ENCODE data around the gene ADRA1B. TPM values are rescaled to one million over a fixed set of nuclear protein-coding genes. Genes with fewer than 3 reads are reported as not detected.
A peak's percentile ranks its signal among the peaks of the same experiment; 100 is the strongest.

ADRA1B gene
- total and polyA plus RNA-seq, 10 of the 15 experiments (the other 5 are each of a cell fraction or from before 2014, with no cell fraction given), result 0.04 TPM; not detected in 9

DNA sequence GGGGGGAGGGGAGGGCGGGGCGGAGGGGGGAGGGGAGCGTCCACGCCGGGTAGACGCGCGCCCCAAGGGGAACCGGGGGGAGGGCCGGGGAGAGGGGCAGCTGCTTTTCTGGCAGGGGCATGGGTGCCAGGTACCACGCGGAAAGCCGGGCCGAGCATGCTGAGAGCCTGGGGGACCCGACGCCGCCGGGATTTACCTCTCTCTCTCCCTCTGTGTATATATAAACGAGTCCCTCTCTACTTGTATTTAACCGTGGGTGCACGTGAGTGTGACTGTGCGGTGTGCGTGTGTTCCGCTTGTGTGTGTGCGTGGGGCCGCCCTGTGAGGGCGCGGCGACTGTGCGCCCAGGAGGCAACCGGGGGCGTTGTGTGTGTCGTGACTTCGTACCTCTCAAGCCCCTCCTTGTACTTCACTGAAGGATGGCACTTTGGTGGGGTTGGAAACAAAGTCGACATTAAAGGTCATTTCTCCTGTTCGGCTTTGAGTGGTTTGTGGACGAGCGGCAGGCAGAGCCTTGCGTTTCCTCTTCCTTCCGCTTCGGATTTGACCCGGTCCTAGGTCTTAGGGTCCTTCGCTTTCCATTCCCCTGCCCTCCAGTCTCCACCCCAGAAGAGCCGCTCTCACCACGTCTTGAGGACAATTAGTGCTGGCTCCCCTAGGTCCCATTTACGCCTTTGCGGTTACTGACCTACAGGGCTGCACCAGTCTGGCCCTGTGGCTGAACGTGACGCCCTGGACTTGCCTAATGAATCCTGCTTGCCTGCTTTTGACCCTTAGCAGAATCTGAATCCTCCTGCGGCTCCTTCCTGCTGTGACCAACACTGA lies 56.5 kb downstream of the ADRA1B start:
- 0 out of 2 replicates have a peak, but pooled peaks have one; percentile 63 for TF ChIP-seq EZH2 (IDR thresholded peaks at IDR 0.05; ENCODE audit: borderline replicate concordance, control insufficient read depth, low read depth, low read length)
- TF ChIP-seq HDAC6 (IDR thresholded peaks at IDR 0.05; ENCODE audit: unreplicated experiment), result no peak
- 60% methylated on average over 36 of the region's 50 CpGs for WGBS (ENCODE audit: insufficient coverage, insufficient replicate concordance, low lambda C conversion rate, missing lambda C conversion rate)
- CTCF ChIA-PET, result no interaction called here
- DNase-seq (ENCODE audit: low read depth, low spot score) (no peak), FAIRE-seq (no peak), ATAC-seq (no peak)
- POLR2A ChIA-PET, result no interaction called here
- Histone ChIP-seq H4K20me1 (ENCODE audit: control insufficient read depth, insufficient read depth) (no peaks in the 10 kb centered on the region; the same call in 1 of the 2 replicates), H3K4me2 (ENCODE audit: control insufficient read depth, insufficient read depth) (no peak overlapping the region), H3K36me3 (ENCODE audit: control insufficient read depth in 2 of 2, insufficient read depth in 2 of 2, low read length in 1 of 2) (no peaks in the 10 kb centered on the region), H3K9ac (ENCODE audit: control insufficient read depth, insufficient read depth, low read length) (no peak overlapping the region), H3K9me3 (replicated peaks; ENCODE audit: control insufficient read depth, insufficient read depth, low read length) (no peaks in the 10 kb centered on the region), H3K27ac (ENCODE audit: control insufficient read depth, insufficient read depth) (no peak overlapping the region), H3K79me2 (ENCODE audit: control insufficient read depth, insufficient read depth, low read length) (no peaks in the 10 kb centered on the region), H3K27me3 (replicated peaks in 1 of 2; ENCODE audit: control insufficient read depth in 2 of 2, insufficient read depth in 2 of 2, low read length in 1 of 2) (peaks cover 10 to 16% of the 10 kb centered on the region in 2 experiments), H3K4me3 (no peak overlapping the region), H3K4me1 (ENCODE audit: control insufficient read depth, insufficient read depth, low read length) (no peaks in the 10 kb centered on the region), H2AFZ (ENCODE audit: control insufficient read depth, low read depth, low read length) (no peak overlapping the region)
- no TSS peak for BruUV-seq (replicated peaks)
- SMC1A ChIA-PET (ENCODE audit: uncharacterized antibody, unreplicated experiment), result interaction anchor here (1.4 kb wide), 1 partner anchor 29 kb away, joined by 3 read pairs; no protein-coding TSS in a partner anchor
- intact Hi-C loops (cut with micrococcal nuclease; ENCODE audit: unreplicated experiment) (no loop called here), in situ Hi-C loops (cut with MboI) (no loop called here)
- RAD21 ChIA-PET (ENCODE audit: unreplicated experiment), result no interaction called here

DNA sequence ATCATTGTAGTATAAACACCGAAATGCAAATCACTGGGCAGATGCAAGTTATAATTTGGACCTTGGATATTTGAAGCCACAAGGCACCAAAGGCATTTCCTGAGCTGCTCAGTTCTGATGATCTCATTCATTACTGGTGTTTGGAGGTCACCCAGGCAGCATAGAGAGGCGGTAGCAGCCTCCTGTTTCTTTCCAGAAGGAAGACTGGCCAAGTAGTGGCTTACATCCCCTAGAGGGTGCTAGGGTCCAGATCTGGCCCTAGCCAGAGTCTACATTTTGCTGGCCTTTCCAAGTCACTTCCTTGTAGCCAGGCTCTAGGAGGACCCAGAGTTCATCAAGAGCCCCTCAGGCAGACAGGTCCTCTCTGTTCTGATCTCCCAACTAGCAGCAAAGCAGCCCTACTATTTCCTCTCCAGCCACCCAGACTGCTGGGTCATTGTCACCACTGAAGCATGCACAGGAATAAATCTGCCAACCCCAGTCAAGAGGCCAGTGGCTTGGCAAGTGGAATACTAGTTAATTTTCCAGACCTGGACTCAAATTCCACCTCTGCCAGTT lies 59.3 kb downstream of the ADRA1B start:
- POLR2A ChIA-PET, result no interaction called here
- no peak overlapping the region for H2AFZ ChIP-seq (ENCODE audit: control insufficient read depth, low read depth, low read length)
- H3K9me3 ChIP-seq (replicated peaks; ENCODE audit: control insufficient read depth, insufficient read depth, low read length), result no peaks in the 10 kb centered on the region
- BruUV-seq (replicated peaks), result no TSS peak
- FAIRE-seq (no peak), ATAC-seq (no peak), DNase-seq (ENCODE audit: low read depth, low spot score) (no peak)
- 42% methylated on average over 2 of the region's 2 CpGs for WGBS (ENCODE audit: insufficient coverage, insufficient replicate concordance, low lambda C conversion rate, missing lambda C conversion rate)
- no peak overlapping the region for H3K9ac ChIP-seq (ENCODE audit: control insufficient read depth, insufficient read depth, low read length)
- no peaks in the 10 kb centered on the region; the same call in 1 of the 2 replicates for H4K20me1 ChIP-seq (ENCODE audit: control insufficient read depth, insufficient read depth)
- no peaks in the 10 kb centered on the region for H3K79me2 ChIP-seq (ENCODE audit: control insufficient read depth, insufficient read depth, low read length)
- intact Hi-C loops (cut with micrococcal nuclease; ENCODE audit: unreplicated experiment), result no loop called here
- no peak overlapping the region for H3K4me3 ChIP-seq
- H3K27ac ChIP-seq (ENCODE audit: control insufficient read depth, insufficient read depth), result no peak overlapping the region
- no peaks in the 10 kb centered on the region for H3K4me1 ChIP-seq (ENCODE audit: control insufficient read depth, insufficient read depth, low read length)
- in situ Hi-C loops (cut with MboI), result no loop called here
- H3K4me2 ChIP-seq (ENCODE audit: control insufficient read depth, insufficient read depth), result no peak overlapping the region
- no peaks in the 10 kb centered on the region for H3K36me3 ChIP-seq (ENCODE audit: control insufficient read depth in 2 of 2, insufficient read depth in 2 of 2, low read length in 1 of 2)
- CTCF ChIA-PET, result interaction anchor here (1.5 kb wide), 1 partner anchor 10 kb away, joined by 4 read pairs; no protein-coding TSS in a partner anchor
- H3K27me3 ChIP-seq (replicated peaks in 1 of 2; ENCODE audit: control insufficient read depth in 2 of 2, insufficient read depth in 2 of 2, low read length in 1 of 2), result peaks cover 10 to 16% of the 10 kb centered on the region in 2 experiments
- RAD21 ChIA-PET (ENCODE audit: unreplicated experiment), result no interaction called here
- SMC1A ChIA-PET (ENCODE audit: uncharacterized antibody, unreplicated experiment), result interaction anchor here (1.7 kb wide), 1 partner anchor 11 kb away, joined by 3 read pairs; no protein-coding TSS in a partner anchor
- TF ChIP-seq, protein P1, sequence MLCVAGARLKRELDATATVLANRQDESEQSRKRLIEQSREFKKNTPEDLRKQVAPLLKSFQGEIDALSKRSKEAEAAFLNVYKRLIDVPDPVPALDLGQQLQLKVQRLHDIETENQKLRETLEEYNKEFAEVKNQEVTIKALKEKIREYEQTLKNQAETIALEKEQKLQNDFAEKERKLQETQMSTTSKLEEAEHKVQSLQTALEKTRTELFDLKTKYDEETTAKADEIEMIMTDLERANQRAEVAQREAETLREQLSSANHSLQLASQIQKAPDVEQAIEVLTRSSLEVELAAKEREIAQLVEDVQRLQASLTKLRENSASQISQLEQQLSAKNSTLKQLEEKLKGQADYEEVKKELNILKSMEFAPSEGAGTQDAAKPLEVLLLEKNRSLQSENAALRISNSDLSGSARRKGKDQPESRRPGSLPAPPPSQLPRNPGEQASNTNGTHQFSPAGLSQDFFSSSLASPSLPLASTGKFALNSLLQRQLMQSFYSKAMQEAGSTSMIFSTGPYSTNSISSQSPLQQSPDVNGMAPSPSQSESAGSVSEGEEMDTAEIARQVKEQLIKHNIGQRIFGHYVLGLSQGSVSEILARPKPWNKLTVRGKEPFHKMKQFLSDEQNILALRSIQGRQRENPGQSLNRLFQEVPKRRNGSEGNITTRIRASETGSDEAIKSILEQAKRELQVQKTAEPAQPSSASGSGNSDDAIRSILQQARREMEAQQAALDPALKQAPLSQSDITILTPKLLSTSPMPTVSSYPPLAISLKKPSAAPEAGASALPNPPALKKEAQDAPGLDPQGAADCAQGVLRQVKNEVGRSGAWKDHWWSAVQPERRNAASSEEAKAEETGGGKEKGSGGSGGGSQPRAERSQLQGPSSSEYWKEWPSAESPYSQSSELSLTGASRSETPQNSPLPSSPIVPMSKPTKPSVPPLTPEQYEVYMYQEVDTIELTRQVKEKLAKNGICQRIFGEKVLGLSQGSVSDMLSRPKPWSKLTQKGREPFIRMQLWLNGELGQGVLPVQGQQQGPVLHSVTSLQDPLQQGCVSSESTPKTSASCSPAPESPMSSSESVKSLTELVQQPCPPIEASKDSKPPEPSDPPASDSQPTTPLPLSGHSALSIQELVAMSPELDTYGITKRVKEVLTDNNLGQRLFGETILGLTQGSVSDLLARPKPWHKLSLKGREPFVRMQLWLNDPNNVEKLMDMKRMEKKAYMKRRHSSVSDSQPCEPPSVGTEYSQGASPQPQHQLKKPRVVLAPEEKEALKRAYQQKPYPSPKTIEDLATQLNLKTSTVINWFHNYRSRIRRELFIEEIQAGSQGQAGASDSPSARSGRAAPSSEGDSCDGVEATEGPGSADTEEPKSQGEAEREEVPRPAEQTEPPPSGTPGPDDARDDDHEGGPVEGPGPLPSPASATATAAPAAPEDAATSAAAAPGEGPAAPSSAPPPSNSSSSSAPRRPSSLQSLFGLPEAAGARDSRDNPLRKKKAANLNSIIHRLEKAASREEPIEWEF (IDR thresholded peaks at IDR 0.05; ENCODE audit: insufficient replicate concordance, low read depth, low read length), result no peak
- no peak for TF ChIP-seq CREM (IDR thresholded peaks at IDR 0.05; ENCODE audit: low read depth)
- no peak for TF ChIP-seq IRF4 (IDR thresholded peaks at IDR 0.05; ENCODE audit: low read depth, low read length)
- TF ChIP-seq, protein P2, sequence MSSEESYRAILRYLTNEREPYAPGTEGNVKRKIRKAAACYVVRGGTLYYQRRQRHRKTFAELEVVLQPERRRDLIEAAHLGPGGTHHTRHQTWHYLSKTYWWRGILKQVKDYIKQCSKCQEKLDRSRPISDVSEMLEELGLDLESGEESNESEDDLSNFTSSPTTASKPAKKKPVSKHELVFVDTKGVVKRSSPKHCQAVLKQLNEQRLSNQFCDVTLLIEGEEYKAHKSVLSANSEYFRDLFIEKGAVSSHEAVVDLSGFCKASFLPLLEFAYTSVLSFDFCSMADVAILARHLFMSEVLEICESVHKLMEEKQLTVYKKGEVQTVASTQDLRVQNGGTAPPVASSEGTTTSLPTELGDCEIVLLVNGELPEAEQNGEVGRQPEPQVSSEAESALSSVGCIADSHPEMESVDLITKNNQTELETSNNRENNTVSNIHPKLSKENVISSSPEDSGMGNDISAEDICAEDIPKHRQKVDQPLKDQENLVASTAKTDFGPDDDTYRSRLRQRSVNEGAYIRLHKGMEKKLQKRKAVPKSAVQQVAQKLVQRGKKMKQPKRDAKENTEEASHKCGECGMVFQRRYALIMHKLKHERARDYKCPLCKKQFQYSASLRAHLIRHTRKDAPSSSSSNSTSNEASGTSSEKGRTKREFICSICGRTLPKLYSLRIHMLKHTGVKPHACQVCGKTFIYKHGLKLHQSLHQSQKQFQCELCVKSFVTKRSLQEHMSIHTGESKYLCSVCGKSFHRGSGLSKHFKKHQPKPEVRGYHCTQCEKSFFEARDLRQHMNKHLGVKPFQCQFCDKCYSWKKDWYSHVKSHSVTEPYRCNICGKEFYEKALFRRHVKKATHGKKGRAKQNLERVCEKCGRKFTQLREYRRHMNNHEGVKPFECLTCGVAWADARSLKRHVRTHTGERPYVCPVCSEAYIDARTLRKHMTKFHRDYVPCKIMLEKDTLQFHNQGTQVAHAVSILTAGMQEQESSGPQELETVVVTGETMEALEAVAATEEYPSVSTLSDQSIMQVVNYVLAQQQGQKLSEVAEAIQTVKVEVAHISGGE (CRISPR knock-in tag; IDR thresholded peaks at IDR 0.05), result no peak
